ENCODE data around the gene CCR2.

- TF ChIP-seq ARNTL (CRISPR knock-in tag; IDR thresholded peaks at IDR 0.05; ENCODE audit: borderline replicate concordance, low read depth) (no peak), POU6F1 (CRISPR knock-in tag; IDR thresholded peaks at IDR 0.05; ENCODE audit: borderline replicate concordance, low read depth) (no peak), ZNF70 (CRISPR knock-in tag; IDR thresholded peaks at IDR 0.05) (no peak), ZNF8 (CRISPR knock-in tag; IDR thresholded peaks at IDR 0.05) (no peak), ESRRG (CRISPR knock-in tag; IDR thresholded peaks at IDR 0.05) (no peak), CSDC2 (CRISPR knock-in tag; IDR thresholded peaks at IDR 0.05) (no peak)
Observed at GRCh38 chr3:46409739-46410489, 56.0 kb downstream of the CCR2 start.
